Glutamatergic neuron (in vitro differentiated cells): ENCODE data around the gene COTL1. TPM values are rescaled to one million over a fixed set of nuclear protein-coding genes. Genes with fewer than 3 reads are reported as not detected.
"Not testable (repeated sequence)": the region's sequence is repeated elsewhere in the genome, so short reads cannot be mapped to it uniquely, and the experiment has no call there.

Experiments
- DNase-seq: peaks from one replicate; pipeline ENCODE4 v3.0.0; 2022
- H3K27ac Mint-ChIP-seq: one replicate; pipeline ENCODE4 v1.8.0; 2020; ENCODE audit warnings: mild to moderate bottlenecking, mixed read lengths, inconsistent platforms; ENCODE audit not compliant: unreplicated experiment
- H3K27me3 Mint-ChIP-seq: one replicate; pipeline ENCODE4 v1.8.0; 2020; ENCODE audit warnings: mild to moderate bottlenecking, moderate library complexity, mixed read lengths, inconsistent platforms; ENCODE audit not compliant: unreplicated experiment
- H3K36me3 Mint-ChIP-seq: one replicate; pipeline ENCODE4 v1.8.0; 2020; ENCODE audit warnings: mild to moderate bottlenecking, mixed read lengths, inconsistent platforms; ENCODE audit not compliant: unreplicated experiment
- H3K4me1 Mint-ChIP-seq: one replicate; pipeline ENCODE4 v1.8.0; 2020; ENCODE audit warnings: mild to moderate bottlenecking, low read depth, mixed read lengths, inconsistent platforms; ENCODE audit not compliant: unreplicated experiment
- H3K4me3 Mint-ChIP-seq: one replicate; pipeline ENCODE4 v1.8.0; 2020; ENCODE audit warnings: mild to moderate bottlenecking, mixed read lengths, inconsistent platforms; ENCODE audit not compliant: unreplicated experiment
- H3K9me3 Mint-ChIP-seq: one replicate; pipeline ENCODE4 v1.8.0; 2020; ENCODE audit warnings: mild to moderate bottlenecking, moderate library complexity, mixed read lengths, inconsistent platforms; ENCODE audit not compliant: unreplicated experiment
- CTCF ChIP-seq: fragments of 200-600 bp; sonication (generic); IDR thresholded peaks from one replicate; pipeline ENCODE4 v1.5.0; 2021; ENCODE audit not compliant: partially characterized antibody, unreplicated experiment
- total RNA-seq: library from RNA; stranded (reverse); fragmentation: NEBNext Ultra II Directional; extraction: Animal tissue kit (Norgen Biotek cat#: 25700); gene quantifications from one replicate; pipeline ENCODE4 v1.2.1, GENCODE V29; 2021; ENCODE audit not compliant: unreplicated experiment

The COTL1 gene
- total RNA-seq, 1 donor from 2014 or later: 545 TPM

GRCh38 chr16:84529607-84530006, 88.3 kb downstream of the COTL1 start:
- no peak for DNase-seq
- Mint-ChIP-seq H3K27me3 (peaks cover 1% of the 10 kb centered on the region), H3K9me3 (peaks cover 11% of the 10 kb centered on the region), H3K4me1 (peaks cover 27% of the 10 kb centered on the region), H3K4me3 (no peak overlapping the region), H3K36me3 (peaks cover 7% of the 10 kb centered on the region), H3K27ac (no peak overlapping the region)
- no peak for TF ChIP-seq CTCF

- peaks cover 7% of the 10 kb centered on the region for H3K36me3 Mint-ChIP-seq
Observed at GRCh38 chr16:84528322-84528721, 89.6 kb downstream of the COTL1 start.

GRCh38 chr16:84527532-84528269, 90.2 kb downstream of the COTL1 start:
- Mint-ChIP-seq H3K9me3 (peaks cover 13% of the 10 kb centered on the region), H3K4me1 (peaks cover 23% of the 10 kb centered on the region), H3K27me3 (peaks cover 3% of the 10 kb centered on the region), H3K4me3 (no peak overlapping the region), H3K27ac (peak overlapping the region; percentile 74), H3K36me3 (peaks cover 12% of the 10 kb centered on the region)
- no peak for DNase-seq
- no peak for TF ChIP-seq CTCF

More at GRCh38 chr16:84528322-84528721, 89.6 kb downstream of the COTL1 start:
- no peak for DNase-seq
- Mint-ChIP-seq H3K9me3 (peaks cover 11% of the 10 kb centered on the region), H3K4me3 (no peak overlapping the region), H3K27ac (no peak overlapping the region), H3K27me3 (peaks cover 1% of the 10 kb centered on the region), H3K4me1 (peaks cover 26% of the 10 kb centered on the region)
- no peak for TF ChIP-seq CTCF

GRCh38 chr16:84526794-84527531, 90.9 kb downstream of the COTL1 start:
- Mint-ChIP-seq H3K4me1 (peaks cover 15% of the 10 kb centered on the region), H3K36me3 (peaks cover 13% of the 10 kb centered on the region), H3K27ac (peak overlapping the region; percentile 74), H3K9me3 (peaks cover 11% of the 10 kb centered on the region), H3K27me3 (peaks cover 3% of the 10 kb centered on the region), H3K4me3 (no peak overlapping the region)
- peak; percentile 51 for DNase-seq
- no peak for TF ChIP-seq CTCF

- DNase-seq, H3K4me3 Mint-ChIP-seq, H3K27me3 Mint-ChIP-seq: not testable (repeated sequence)
- H3K9me3 Mint-ChIP-seq: peaks cover 13% of the 10 kb centered on the region
- peak overlapping the region; percentile 67 for H3K27ac Mint-ChIP-seq
- peaks cover 17% of the 10 kb centered on the region for H3K4me1 Mint-ChIP-seq
- H3K36me3 Mint-ChIP-seq: peaks cover 13% of the 10 kb centered on the region
Observed at GRCh38 chr16:84524941-84525581, 92.8 kb downstream of the COTL1 start.
